Smooth muscle cell (in vitro differentiated cells): ENCODE measurements around the gene SORBS2. TPM values are rescaled to one million over a fixed set of nuclear protein-coding genes. Genes with fewer than 3 reads are reported as not detected.
A peak's percentile ranks its signal among the peaks of the same experiment; 100 is the strongest.

ENCODE experiments used
- DNase-seq: peaks from one replicate; lab custom pipeline; 2025; ENCODE audit not compliant: unreplicated experiment; lab: John Stamatoyannopoulos, UW
- H2AFZ ChIP-seq: fragments of 200-600 bp; sonication (generic); 2 replicates; pipeline ENCODE4 v1.6.0; 2016; ENCODE audit warnings: antibody characterized with exemption, low read depth, mild to moderate bottlenecking
- H3F3A ChIP-seq: fragments of 200-600 bp; sonication (generic); 2 replicates; pipeline ENCODE4 v1.6.0; 2017; ENCODE audit warnings: antibody characterized with exemption, low read depth
- H3K27ac ChIP-seq: fragments of 200-600 bp; sonication (generic); 2 replicates; pipeline ENCODE4 v1.5.1; 2016; ENCODE audit warnings: low read depth, mild to moderate bottlenecking
- H3K27me3 ChIP-seq: fragments of 200-600 bp; sonication (generic); 2 replicates; pipeline ENCODE4 v1.6.1; 2016; ENCODE audit warnings: low read depth, mild to moderate bottlenecking
- H3K36me3 ChIP-seq: fragments of 200-600 bp; sonication (generic); 2 replicates; pipeline ENCODE4 v1.5.1; 2016; ENCODE audit warnings: low read depth
- H3K4me1 ChIP-seq: fragments of 200-600 bp; sonication (generic); 2 replicates; pipeline ENCODE4 v1.5.1; 2016; ENCODE audit warnings: low read depth
- H3K4me2 ChIP-seq: fragments of 200-600 bp; sonication (generic); 2 replicates; pipeline ENCODE4 v1.6.0; 2016; ENCODE audit warnings: mild to moderate bottlenecking
- H3K4me3 ChIP-seq: fragments of 200-600 bp; sonication (generic); 2 replicates; pipeline ENCODE4 v1.5.1; 2016; ENCODE audit warnings: mild to moderate bottlenecking
- H3K79me2 ChIP-seq: fragments of 200-600 bp; sonication (generic); 2 replicates; pipeline ENCODE4 v1.6.0; 2016; ENCODE audit warnings: low read depth, mild to moderate bottlenecking
- H3K9ac ChIP-seq: fragments of 200-600 bp; sonication (generic); 2 replicates; pipeline ENCODE4 v1.6.0; 2016; ENCODE audit warnings: low read depth
- H3K9me3 ChIP-seq: fragments of 200-600 bp; sonication (generic); replicated peaks from 2 replicates; pipeline ENCODE4 v1.5.1; 2016; ENCODE audit warnings: low read depth
- H4K20me1 ChIP-seq: fragments of 200-600 bp; sonication (generic); 2 replicates; pipeline ENCODE4 v1.6.0; 2016; ENCODE audit warnings: low read depth
- CTCF ChIP-seq: fragments of 200-600 bp; sonication (generic); IDR thresholded peaks from 2 replicates; pipeline ENCODE4 v1.5.1; 2017; ENCODE audit warnings: borderline replicate concordance, mild to moderate bottlenecking, antibody characterized with exemption; ENCODE audit not compliant: insufficient read depth, poor library complexity, severe bottlenecking
- WGBS: methylation state at CpG from one replicate; pipeline ENCODE4 v1.1.7; 2016; ENCODE audit warnings: low lambda C conversion rate; 5-methylcytosine and 5-hydroxymethylcytosine counted together
- polyA plus RNA-seq: library from polyadenylated mRNA; unstranded; fragments of >200 nt; fragmentation: Nextera tagmentation; extraction: Ambion mirVana; gene quantifications from 2 replicates; pipeline ENCODE4 v1.2.1, GENCODE V29; 2016
- total RNA-seq: library from RNA; depleted of rRNA; stranded (reverse); fragments of >200 nt; gene quantifications from 2 replicates; pipeline ENCODE4 v1.2.3, GENCODE V29; 2014

The SORBS2 gene
- total and polyA plus RNA-seq, 2 experiments from 2014 or later: 9.0 to 36.6 TPM

- Histone ChIP-seq H4K20me1 (no peaks in the 10 kb centered on the region), H2AFZ (peak overlapping the region; percentile 36), H3K27me3 (no peaks in the 10 kb centered on the region), H3K4me1 (peaks cover 6% of the 10 kb centered on the region), H3K4me3 (no peak overlapping the region), H3K4me2 (no peak overlapping the region), H3K36me3 (no peaks in the 10 kb centered on the region), H3K9me3 (no peaks in the 10 kb centered on the region), H3F3A (peaks cover 10% of the 10 kb centered on the region), H3K79me2 (no peaks in the 10 kb centered on the region), H3K27ac (peak overlapping the region; percentile 37), H3K9ac (peak overlapping the region; percentile 43)
- TF ChIP-seq CTCF: no peak
- WGBS: 89% methylated on average over 4 of the region's 4 CpGs
- no peak for DNase-seq
Measured at GRCh38 chr4:185592438-185592837, 219.6 kb downstream of the SORBS2 start.

- Histone ChIP-seq H3K9ac (peak overlapping the region; percentile 21), H3K4me3 (no peak overlapping the region), H3K4me1 (peaks cover 6% of the 10 kb centered on the region), H3K36me3 (no peaks in the 10 kb centered on the region), H3K4me2 (peak overlapping the region; percentile 55), H4K20me1 (no peaks in the 10 kb centered on the region), H3F3A (peaks cover 10% of the 10 kb centered on the region), H3K27me3 (no peaks in the 10 kb centered on the region), H3K27ac (peak overlapping the region; percentile 99), H3K9me3 (no peaks in the 10 kb centered on the region), H3K79me2 (no peaks in the 10 kb centered on the region), H2AFZ (peak overlapping the region; percentile 43)
- WGBS: 33% methylated on average over 4 of the region's 4 CpGs
- TF ChIP-seq CTCF: no peak
- no peak for DNase-seq
Measured at GRCh38 chr4:185591679-185592141, 220.3 kb downstream of the SORBS2 start.

GRCh38 chr4:185590982-185591381 lies 221.0 kb downstream of the SORBS2 start:
- Histone ChIP-seq H4K20me1 (no peaks in the 10 kb centered on the region), H2AFZ (no peak overlapping the region), H3K9ac (no peak overlapping the region), H3K4me2 (peak overlapping the region; percentile 33), H3K4me1 (peaks cover 6% of the 10 kb centered on the region), H3F3A (peaks cover 10% of the 10 kb centered on the region), H3K36me3 (no peaks in the 10 kb centered on the region), H3K9me3 (no peaks in the 10 kb centered on the region), H3K27ac (peak overlapping the region; percentile 99), H3K27me3 (no peaks in the 10 kb centered on the region), H3K79me2 (no peaks in the 10 kb centered on the region), H3K4me3 (no peak overlapping the region)
- 94% methylated on average over 3 of the region's 3 CpGs for WGBS
- no peak for TF ChIP-seq CTCF
- no peak for DNase-seq
